ENCODE data around the gene TGFBRAP1. TPM values are rescaled to one million over a fixed set of nuclear protein-coding genes. Genes with fewer than 3 reads are reported as not detected.

The TGFBRAP1 gene
- total and polyA plus RNA-seq, 9 of the 15 experiments (the other 6 are each of a cell fraction or from before 2014, with no cell fraction given), result 3.7 to 18.0 (median 11.0) TPM

- H3K9me1 ChIP-seq (ENCODE audit: control insufficient read depth, insufficient read depth, low read length), result peaks cover 3% of the 10 kb centered on the region
- H3K9me3 ChIP-seq (replicated peaks; ENCODE audit: control insufficient read depth, insufficient read depth, low read depth, low read length), result no peaks in the 10 kb centered on the region
- TF ChIP-seq TFAP4 (CRISPR knock-in tag; IDR thresholded peaks at IDR 0.05; ENCODE audit: borderline replicate concordance) (no peak), MNT (conservative IDR thresholded peaks at IDR 0.05) (no peak), HCFC1 (IDR thresholded peaks at IDR 0.05; ENCODE audit: low read depth, low read length) (no peak), CBX1 (IDR thresholded peaks at IDR 0.05; ENCODE audit: low read depth) (no peak), ZNF3 (CRISPR knock-in tag; IDR thresholded peaks at IDR 0.05) (no peak), XRCC3 (IDR thresholded peaks at IDR 0.05) (no peak), USF1 (CRISPR knock-in tag; IDR thresholded peaks at IDR 0.05) (no peak), NUFIP1 (IDR thresholded peaks at IDR 0.05; ENCODE audit: partially characterized antibody) (no peak)
- FAIRE-seq (no peak), DNase-seq (ENCODE audit: extremely low read depth in 1 of 4, low spot score in 3 of 4) (no peak), ATAC-seq (peak; percentile 50)
- H3K9ac ChIP-seq (ENCODE audit: insufficient read depth in 1 of 2, low read depth in 2 of 2, low read length in 2 of 2), result peak overlapping the region in 1 of 2 experiments; percentile 56; a peak in 1 of 4 replicates
- BruUV-seq (replicated peaks), result no TSS peak
- POLR2A ChIA-PET, result interaction anchor here (0.5 kb wide), 1 partner anchor 278 kb away, joined by 3 read pairs; no protein-coding TSS in a partner anchor
- H3K4me2 ChIP-seq (ENCODE audit: insufficient read depth, low read length), result no peak overlapping the region
- no peak overlapping the region for H2AFZ ChIP-seq (ENCODE audit: low read depth, low read length)
- H3K4me3 ChIP-seq, result no peak overlapping the region
- peaks cover 73% of the 10 kb centered on the region for H3K36me3 ChIP-seq (ENCODE audit: control insufficient read depth, insufficient read depth, low read length)
- H3K27me3 ChIP-seq (ENCODE audit: control insufficient read depth in 2 of 2, insufficient read depth in 2 of 2, low read length in 2 of 2), result no peaks in the 10 kb centered on the region
- H3K79me2 ChIP-seq (ENCODE audit: control insufficient read depth, insufficient read depth, low read length), result no peaks in the 10 kb centered on the region
- in situ Hi-C loops (cut with MboI), result no loop called here
- 0 out of 5 replicates have a peak, but pooled peaks cover 0 to 3% of the 10 kb centered on the region in 2 experiments for H3K4me1 ChIP-seq (replicated peaks in 1 of 2; ENCODE audit: control insufficient read depth in 2 of 2, insufficient read depth in 2 of 2, low read length in 2 of 2)
- no peak overlapping the region for H3K27ac ChIP-seq (ENCODE audit: extremely low read depth, low read depth, low read length)
- peaks cover 3% of the 10 kb centered on the region; the same call in 1 of the 2 replicates for H4K20me1 ChIP-seq (replicated peaks; ENCODE audit: control insufficient read depth, insufficient read depth, low read length)
- CTCF ChIA-PET (ENCODE audit: low intra/inter-chr PET ratio), result interaction anchor here (0.9 kb wide), 1 partner anchor 232 kb away, joined by 3 read pairs; no protein-coding TSS in a partner anchor
- WGBS (ENCODE audit: insufficient coverage, low coverage, missing lambda C conversion rate), result 82% methylated on average over 6 of the region's 7 CpGs
- intact Hi-C loops (cut with micrococcal nuclease), result no loop called here
Observed at GRCh38 chr2:105288133-105288532, 41.4 kb downstream of the TGFBRAP1 start.
